Vagina (tissue), 2 donors: Measurements from ENCODE around the gene SERPINF2.

Experiments used
- CTCF ChIP-seq, 3 experiments: fragments of 450-650 bp in 2 of 3; fragments of 200-600 bp in 1 of 3; sonication (generic) in 1 of 3; IDR thresholded peaks; one replicate each; pipeline ENCODE4 v1.5.1; 2017 to 2019; ENCODE audit warnings: antibody characterized with exemption in 3 of 3, mild to moderate bottlenecking in 2 of 3, moderate library complexity in 2 of 3
- POLR2AphosphoS5 ChIP-seq, 2 donors: sonication (generic); formaldehyde crosslinking; IDR thresholded peaks; one replicate each; pipeline ENCODE4 v1.9.0; 2017; ENCODE audit warnings: antibody characterized with exemption in 2 of 2, mild to moderate bottlenecking in 2 of 2, low read depth in 1 of 2; ENCODE audit not compliant: insufficient read depth in 1 of 2

GRCh38 chr17:1720856-1721386 lies 21.8 kb upstream of the SERPINF2 start:
- TF ChIP-seq CTCF (IDR thresholded peaks at IDR 0.05): peak; percentile 91 to 98 (median 96)
- peak in 1 of 2 donors; percentile 42 for TF ChIP-seq POLR2AphosphoS5 (IDR thresholded peaks at IDR 0.05; ENCODE audit: insufficient read depth in 1 of 2, low read depth in 1 of 2)
